ENCODE measurements around the gene CASP8.
"Not testable (repeated sequence)": the region's sequence is repeated elsewhere in the genome, so short reads cannot be mapped to it uniquely, and the experiment has no call there.

Gene CASP8

GRCh38 chr2:201273330-201273983, 13.1 kb downstream of the CASP8 start:
- DNase-seq = no peak

- no peak for DNase-seq
These were observed 14.7 kb downstream of the CASP8 start for GRCh38 chr2:201275069-201275468.

- DNase-seq = no peak
These were observed 15.7 kb downstream of the CASP8 start for GRCh38 chr2:201275990-201276389.

- no peak for DNase-seq
These were observed 16.2 kb downstream of the CASP8 start for GRCh38 chr2:201276511-201276910.

GRCh38 chr2:201279079-201279478, 18.7 kb downstream of the CASP8 start:
- no peak for DNase-seq

GRCh38 chr2:201280191-201281040, 20.1 kb downstream of the CASP8 start:
- no peak for DNase-seq

GRCh38 chr2:201285499-201285898, 25.2 kb downstream of the CASP8 start:
- no peak for DNase-seq

GRCh38 chr2:201290457-201291148, 30.3 kb downstream of the CASP8 start:
- DNase-seq = not testable (repeated sequence)

- DNase-seq = no peak
These were observed 38.2 kb downstream of the CASP8 start for GRCh38 chr2:201298462-201299052.

GRCh38 chr2:201299929-201300328, 39.6 kb downstream of the CASP8 start:
- DNase-seq = not testable (repeated sequence)

GRCh38 chr2:201307876-201308275, 47.5 kb downstream of the CASP8 start:
- DNase-seq = no peak

GRCh38 chr2:201308914-201309313, 48.6 kb downstream of the CASP8 start:
- DNase-seq = no peak

GRCh38 chr2:201313362-201313761, 53.0 kb downstream of the CASP8 start:
- no peak for DNase-seq

- no peak for DNase-seq
These were observed 59.2 kb downstream of the CASP8 start for GRCh38 chr2:201319511-201319910.

- no peak for DNase-seq
These were observed 59.9 kb downstream of the CASP8 start for GRCh38 chr2:201320257-201320656.

- DNase-seq = no peak
These were observed 60.4 kb downstream of the CASP8 start for GRCh38 chr2:201320701-201321100.

GRCh38 chr2:201322772-201323171, 62.4 kb downstream of the CASP8 start:
- DNase-seq = no peak

- no peak for DNase-seq
These were observed 67.3 kb downstream of the CASP8 start for GRCh38 chr2:201327678-201328077.

GRCh38 chr2:201329409-201329808, 69.1 kb downstream of the CASP8 start:
- no peak for DNase-seq
